ENCODE data around the gene MEGF10. TPM values are rescaled to one million over a fixed set of nuclear protein-coding genes. Genes with fewer than 3 reads are reported as not detected.

MEGF10 gene
- total and polyA plus RNA-seq, 2 of the 8 experiments (the other 6 are each of a cell fraction or from before 2014, with no cell fraction given) = 38.2 to 53.1 TPM

- no peak for FAIRE-seq
- 93% methylated on average over 2 of the region's 2 CpGs; no CpG with 5 or more reads in 1 of the 2 experiments for WGBS, 2 experiments (ENCODE audit: extremely low coverage in 1 of 2, insufficient coverage in 1 of 2, insufficient read length in 1 of 2, insufficient replicate concordance in 2 of 2, low coverage in 1 of 2, low lambda C conversion rate in 2 of 2, missing lambda C conversion rate in 1 of 2)
- CTCF ChIA-PET (ENCODE audit: partially characterized antibody) = interaction anchor here (1.2 to 3.3 kb wide), 4 partner anchors 10 to 179 kb away, joined by 3 to 12 read pairs (median 7); no protein-coding TSS in a partner anchor
- no peak for TF ChIP-seq POU5F1 (IDR thresholded peaks at IDR 0.05; ENCODE audit: low read depth, low read length)
- no peak for TF ChIP-seq TBP (IDR thresholded peaks at IDR 0.05; ENCODE audit: low read depth, low read length)
- no peak for TF ChIP-seq E2F6 (IDR thresholded peaks at IDR 0.05)
- no peak for TF ChIP-seq TEAD4 (IDR thresholded peaks at IDR 0.05; ENCODE audit: low read depth, low read length)
- TF ChIP-seq EP300 (IDR thresholded peaks at IDR 0.05; ENCODE audit: borderline replicate concordance in 1 of 2, low read depth in 2 of 2, low read length in 2 of 2) = no peak
- TF ChIP-seq PHF8 (conservative IDR thresholded peaks at IDR 0.05; ENCODE audit: low read depth, low read length) = no peak
- TF ChIP-seq CBX5 (IDR thresholded peaks at IDR 0.05; ENCODE audit: low read depth, low read length) = no peak
- TF ChIP-seq SP1 (IDR thresholded peaks at IDR 0.05; ENCODE audit: low read depth, low read length) = no peak
- no peak for TF ChIP-seq POLR2AphosphoS5 (IDR thresholded peaks at IDR 0.05; ENCODE audit: low read depth, low read length)
- TF ChIP-seq KDM4A (IDR thresholded peaks at IDR 0.05; ENCODE audit: low read depth, low read length, severe bottlenecking) = no peak
- TF ChIP-seq CEBPB (IDR thresholded peaks at IDR 0.05; ENCODE audit: low read depth, low read length) = no peak
- TF ChIP-seq TAF1 (IDR thresholded peaks at IDR 0.05; ENCODE audit: low read depth, low read length) = no peak
- TF ChIP-seq GABPA (IDR thresholded peaks at IDR 0.05; ENCODE audit: borderline replicate concordance, insufficient read depth, low read length) = no peak
- no peak for TF ChIP-seq HDAC6 (IDR thresholded peaks at IDR 0.05; ENCODE audit: low read depth, low read length)
- TF ChIP-seq POLR2A (IDR thresholded peaks at IDR 0.05; ENCODE audit: control extremely low read depth in 1 of 2, low read depth in 2 of 2, low read length in 2 of 2) = no peak
These were observed 20.8 kb downstream of the MEGF10 start for GRCh38 chr5:127311349-127311748.

More at GRCh38 chr5:127311349-127311748, 20.8 kb downstream of the MEGF10 start:
- H3K23me2 ChIP-seq (ENCODE audit: low read depth, low read length) = no peaks in the 10 kb centered on the region
- no peak overlapping the region for H2AFZ ChIP-seq (ENCODE audit: low read length)
- no peak overlapping the region for H2BK15ac ChIP-seq (ENCODE audit: low read length)
- no peak overlapping the region for H4K8ac ChIP-seq (ENCODE audit: extremely low read depth, insufficient read depth, low read length)
- no peak overlapping the region for H4K5ac ChIP-seq (ENCODE audit: insufficient read length, low read depth, low read length)
- no peaks in the 10 kb centered on the region for H3K27me3 ChIP-seq (replicated peaks in 1 of 4; ENCODE audit: control insufficient read depth in 3 of 4, extremely low read depth in 1 of 4, insufficient read depth in 3 of 4, low read length in 3 of 4)
- no peak overlapping the region for H3K9ac ChIP-seq (replicated peaks in 1 of 4; ENCODE audit: extremely low read depth in 1 of 4, low read depth in 3 of 4, low read length in 3 of 4)
- H2AK5ac ChIP-seq (ENCODE audit: low read depth, low read length) = no peak overlapping the region
- H2BK120ac ChIP-seq (replicated peaks; ENCODE audit: low read depth, low read length) = no peak overlapping the region
- H3K79me2 ChIP-seq (ENCODE audit: control insufficient read depth in 1 of 2, insufficient read depth in 2 of 2, low read length in 2 of 2) = peaks cover 0 to 76% of the 10 kb centered on the region in 2 experiments; a peak in 3 of 4 replicates
- DNase-seq (ENCODE audit: low read depth in 1 of 2, low spot score in 2 of 2) = no peak
- no peaks in the 10 kb centered on the region for H4K20me1 ChIP-seq (replicated peaks in 1 of 2; ENCODE audit: control insufficient read depth in 1 of 2, insufficient read depth in 2 of 2, low read length in 2 of 2)
- no peaks in the 10 kb centered on the region for H3K79me1 ChIP-seq (ENCODE audit: low read depth, low read length)
- H3K4me3 ChIP-seq (ENCODE audit: extremely low read depth in 1 of 4, insufficient read depth in 2 of 4, low read depth in 3 of 4, low read length in 4 of 4) = no peak overlapping the region
- H2BK20ac ChIP-seq (ENCODE audit: low read length) = no peak overlapping the region
- H3K4ac ChIP-seq (replicated peaks; ENCODE audit: insufficient read length, low read depth, low read length) = no peak overlapping the region
- no peak overlapping the region for H3K23ac ChIP-seq (ENCODE audit: insufficient read length)
- no peak overlapping the region for H4K91ac ChIP-seq (replicated peaks; ENCODE audit: insufficient read length, low read length)
- no peaks in the 10 kb centered on the region for H3K36me3 ChIP-seq (ENCODE audit: control insufficient read depth in 2 of 4, insufficient read depth in 4 of 4, low read length in 3 of 4)
- H3K4me2 ChIP-seq (ENCODE audit: insufficient read depth in 1 of 2, low read depth in 2 of 2, low read length in 2 of 2) = no peak overlapping the region
- H3K4me1 ChIP-seq (replicated peaks in 1 of 4; ENCODE audit: control insufficient read depth in 3 of 4, insufficient read depth in 4 of 4, low read length in 3 of 4) = peaks cover 6 to 17% (median 12%) of the 10 kb centered on the region in 4 experiments
- H2BK12ac ChIP-seq (ENCODE audit: low read depth, low read length) = no peak overlapping the region
- no peak overlapping the region for H3K18ac ChIP-seq (ENCODE audit: extremely low read depth, low read length)
- POLR2A ChIA-PET (ENCODE audit: partially characterized antibody) = interaction anchor here (1.0 kb wide), 1 partner anchor 15 kb away, joined by 3 read pairs; no protein-coding TSS in a partner anchor
- H3K56ac ChIP-seq (replicated peaks; ENCODE audit: insufficient read length, low read depth, low read length) = no peak overlapping the region
- H2BK5ac ChIP-seq (ENCODE audit: low read depth, low read length) = no peak overlapping the region
- no peak overlapping the region for H3K14ac ChIP-seq (ENCODE audit: insufficient read length)
- H3K27ac ChIP-seq (ENCODE audit: low read depth, low read length) = no peak overlapping the region
- H3K9me3 ChIP-seq (ENCODE audit: insufficient read depth in 2 of 2, low read depth in 1 of 2, low read length in 1 of 2) = no peaks in the 10 kb centered on the region

Data from H1 (cell line).